ENCODE measurements around the gene TTC39C.

DNA sequence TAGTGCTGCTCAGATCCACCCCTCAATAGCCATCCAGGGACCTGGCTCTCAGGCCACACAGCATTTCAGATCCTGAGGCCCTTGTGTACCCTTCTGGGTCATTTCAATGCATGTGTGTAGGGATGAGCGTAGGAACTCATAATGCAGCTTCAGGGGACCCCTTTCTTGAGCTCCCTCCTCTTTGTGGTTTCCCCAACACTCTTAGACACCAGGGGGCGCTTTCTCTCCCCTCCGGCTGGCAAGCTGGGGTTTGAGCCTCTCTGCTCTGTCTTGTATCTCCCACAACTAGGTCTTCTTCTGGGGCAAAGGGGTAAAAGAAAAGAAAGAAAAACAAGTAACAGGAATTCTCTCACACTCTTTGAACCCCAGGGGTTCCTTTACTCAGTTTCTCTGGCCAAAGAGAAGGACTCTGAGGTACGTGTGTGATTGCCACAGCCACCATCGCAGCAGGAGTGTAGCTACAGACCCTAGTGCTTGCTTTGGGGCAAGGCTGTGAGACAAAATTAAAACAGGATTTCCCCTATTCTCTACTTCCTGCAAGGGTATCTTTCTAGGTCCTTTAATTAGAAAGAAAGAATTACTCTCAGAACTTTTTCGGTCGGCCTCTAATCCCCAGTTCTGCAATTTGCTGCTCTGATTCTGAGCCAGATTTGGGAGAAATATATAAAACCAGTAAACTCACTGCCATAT is 162.3 kb downstream of the TTC39C start:
- TF ChIP-seq, protein P1, sequence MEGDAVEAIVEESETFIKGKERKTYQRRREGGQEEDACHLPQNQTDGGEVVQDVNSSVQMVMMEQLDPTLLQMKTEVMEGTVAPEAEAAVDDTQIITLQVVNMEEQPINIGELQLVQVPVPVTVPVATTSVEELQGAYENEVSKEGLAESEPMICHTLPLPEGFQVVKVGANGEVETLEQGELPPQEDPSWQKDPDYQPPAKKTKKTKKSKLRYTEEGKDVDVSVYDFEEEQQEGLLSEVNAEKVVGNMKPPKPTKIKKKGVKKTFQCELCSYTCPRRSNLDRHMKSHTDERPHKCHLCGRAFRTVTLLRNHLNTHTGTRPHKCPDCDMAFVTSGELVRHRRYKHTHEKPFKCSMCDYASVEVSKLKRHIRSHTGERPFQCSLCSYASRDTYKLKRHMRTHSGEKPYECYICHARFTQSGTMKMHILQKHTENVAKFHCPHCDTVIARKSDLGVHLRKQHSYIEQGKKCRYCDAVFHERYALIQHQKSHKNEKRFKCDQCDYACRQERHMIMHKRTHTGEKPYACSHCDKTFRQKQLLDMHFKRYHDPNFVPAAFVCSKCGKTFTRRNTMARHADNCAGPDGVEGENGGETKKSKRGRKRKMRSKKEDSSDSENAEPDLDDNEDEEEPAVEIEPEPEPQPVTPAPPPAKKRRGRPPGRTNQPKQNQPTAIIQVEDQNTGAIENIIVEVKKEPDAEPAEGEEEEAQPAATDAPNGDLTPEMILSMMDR (IDR thresholded peaks at IDR 0.05), result peak in 2 of 3 experiments; percentile 43 to 65
- no peak for TF ChIP-seq POLR2A (IDR thresholded peaks at IDR 0.05)
